Esophagus squamous epithelium (tissue), 5 donors: ENCODE data around the gene CDKN2A. TPM values are rescaled to one million over a fixed set of nuclear protein-coding genes. Genes with fewer than 3 reads are reported as not detected.
A peak's percentile ranks its signal among the peaks of the same experiment; 100 is the strongest.

Experiments
- DNase-seq: peaks from one replicate; lab custom pipeline; 2025; lab: John Stamatoyannopoulos, UW
- H3K27ac ChIP-seq, 4 donors: fragments of 200-600 bp; sonication (generic); one replicate each; pipeline ENCODE4 v1.5.1; 2016 to 2019; ENCODE audit warnings: mild to moderate bottlenecking in 1 of 4
- H3K27me3 ChIP-seq, 4 donors: fragments of 200-600 bp; sonication (generic); 1 replicate in 3 of 4; 2 replicates in 1 of 4; pipeline versions ENCODE4 v1.5.1 to v1.6.0; 2017 to 2021; ENCODE audit warnings: antibody characterized with exemption in 1 of 4
- H3K36me3 ChIP-seq, 3 donors: fragments of 200-600 bp; sonication (generic); one replicate each; pipeline ENCODE4 v1.5.1; 2016 to 2019
- H3K4me1 ChIP-seq, 3 donors: fragments of 200-600 bp; sonication (generic); one replicate each; pipeline ENCODE4 v1.5.1; 2017 to 2019
- H3K4me3 ChIP-seq, 4 donors: fragments of 200-600 bp; sonication (generic); 1 replicate in 3 of 4; 2 replicates in 1 of 4; pipeline ENCODE4 v1.5.1; 2016 to 2019; ENCODE audit warnings: mild to moderate bottlenecking in 2 of 4, moderate library complexity in 1 of 4
- H3K9me3 ChIP-seq, 3 donors: fragments of 200-600 bp; sonication (generic); one replicate each; pipeline ENCODE4 v1.5.1; 2016 to 2019
- POLR2A ChIP-seq, 4 donors: fragments of 450-650 bp; IDR thresholded peaks; one replicate each; pipeline ENCODE4 v1.6.1; 2017; ENCODE audit warnings: antibody characterized with exemption in 4 of 4, mild to moderate bottlenecking in 4 of 4, moderate library complexity in 3 of 4
- WGBS, 2 donors: methylation state at CpG; one replicate each; pipeline ENCODE4 v1.1.5; 2018; 5-methylcytosine and 5-hydroxymethylcytosine counted together
- intact Hi-C: fragments of 100-400 bp; cut with DNase I; formaldehyde crosslinking; loops from one replicate; pipeline ENCODE4 v1.15.0; 2022
- total RNA-seq, 4 donors: library from RNA; depleted of rRNA; stranded (reverse); fragments of >200 nt; gene quantifications; one replicate each; pipeline ENCODE4 v1.1.0, GENCODE V29; 2016
- TF ChIP-seq, protein P1 (sequence below), 6 experiments: fragments of 450-650 bp in 4 of 6; fragments of 200-600 bp in 2 of 6; sonication (generic) in 2 of 6; IDR thresholded peaks; one replicate each; pipeline ENCODE4 v1.5.1; 2016 to 2019; ENCODE audit warnings: antibody characterized with exemption in 6 of 6, mild to moderate bottlenecking in 4 of 6, moderate library complexity in 4 of 6
- donor health status: DM: yes; HTN: yes; CAD: no.

Gene CDKN2A
- total RNA-seq, 4 donors from 2014 or later = 1.5 to 20.2 (median 7.1) TPM

GRCh38 chr9:22008717-22009505 is 14.7 kb upstream of the CDKN2A start, which contains the start of gene CDKN2B:
CDKN2B (minus strand) TSS chr9:22009305; CDS start chr9:22008953, 352 bp downstream.
- H3K36me3 ChIP-seq = peaks cover 0 to 24% (median 0%) of the 10 kb centered on the region in 3 donors
- 0 to 1% methylated on average over 21 to 41 of the region's 86 CpGs for WGBS, 2 donors
- peaks cover 0 to 92% (median 17%) of the 10 kb centered on the region in 4 donors for H3K27me3 ChIP-seq
- intact Hi-C loops = no loop called here
- peak; percentile 27 for DNase-seq
- peak within 1 kb of the TSS; percentile 66 to 82 (median 72) for H3K4me3 ChIP-seq
- peak in 3 of 4 donors; percentile 61 to 79 (median 74) for TF ChIP-seq POLR2A (IDR thresholded peaks at IDR 0.05)
- TF ChIP-seq, protein P1, sequence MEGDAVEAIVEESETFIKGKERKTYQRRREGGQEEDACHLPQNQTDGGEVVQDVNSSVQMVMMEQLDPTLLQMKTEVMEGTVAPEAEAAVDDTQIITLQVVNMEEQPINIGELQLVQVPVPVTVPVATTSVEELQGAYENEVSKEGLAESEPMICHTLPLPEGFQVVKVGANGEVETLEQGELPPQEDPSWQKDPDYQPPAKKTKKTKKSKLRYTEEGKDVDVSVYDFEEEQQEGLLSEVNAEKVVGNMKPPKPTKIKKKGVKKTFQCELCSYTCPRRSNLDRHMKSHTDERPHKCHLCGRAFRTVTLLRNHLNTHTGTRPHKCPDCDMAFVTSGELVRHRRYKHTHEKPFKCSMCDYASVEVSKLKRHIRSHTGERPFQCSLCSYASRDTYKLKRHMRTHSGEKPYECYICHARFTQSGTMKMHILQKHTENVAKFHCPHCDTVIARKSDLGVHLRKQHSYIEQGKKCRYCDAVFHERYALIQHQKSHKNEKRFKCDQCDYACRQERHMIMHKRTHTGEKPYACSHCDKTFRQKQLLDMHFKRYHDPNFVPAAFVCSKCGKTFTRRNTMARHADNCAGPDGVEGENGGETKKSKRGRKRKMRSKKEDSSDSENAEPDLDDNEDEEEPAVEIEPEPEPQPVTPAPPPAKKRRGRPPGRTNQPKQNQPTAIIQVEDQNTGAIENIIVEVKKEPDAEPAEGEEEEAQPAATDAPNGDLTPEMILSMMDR (IDR thresholded peaks at IDR 0.05) = peak; percentile 81 to 97 (median 90)
- peak within 1 kb of the TSS; percentile 89 to 93 (median 92) for H3K27ac ChIP-seq
- H3K9me3 ChIP-seq = no peaks in the 10 kb centered on the region
- peaks cover 8 to 64% (median 12%) of the 10 kb centered on the region in 3 donors for H3K4me1 ChIP-seq

DNA sequence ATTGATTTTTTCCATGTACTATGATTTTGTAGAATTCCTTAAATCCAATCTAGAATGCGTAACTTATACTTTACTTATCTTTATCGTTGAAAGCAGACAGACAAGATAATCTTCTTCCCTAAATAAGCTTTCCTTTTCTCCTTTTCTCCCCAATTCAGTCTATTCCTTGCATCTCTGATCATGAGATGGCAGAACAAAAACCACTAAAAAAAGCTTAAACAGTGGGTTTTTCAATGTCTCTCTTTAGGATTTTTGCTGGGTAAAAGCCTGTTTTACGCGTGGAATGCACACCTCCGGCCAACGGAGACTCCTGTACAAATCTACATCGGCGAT is 14.2 kb upstream of the CDKN2A start:
- H3K4me1 ChIP-seq = peaks cover 8 to 64% (median 12%) of the 10 kb centered on the region in 3 donors
- H3K9me3 ChIP-seq = no peaks in the 10 kb centered on the region
- peak overlapping the region; percentile 89 to 93 (median 92) for H3K27ac ChIP-seq
- no peak for DNase-seq
- H3K4me3 ChIP-seq = peak overlapping the region; percentile 66 to 82 (median 72)
- intact Hi-C loops = no loop called here
- H3K36me3 ChIP-seq = peaks cover 0 to 28% (median 0%) of the 10 kb centered on the region in 3 donors
- peaks cover 0 to 94% (median 17%) of the 10 kb centered on the region in 4 donors for H3K27me3 ChIP-seq
- no peak for TF ChIP-seq POLR2A (IDR thresholded peaks at IDR 0.05)
- TF ChIP-seq, protein P1 (IDR thresholded peaks at IDR 0.05) = no peak
- WGBS, 2 donors = 3% methylated on average over 8 of the region's 8 CpGs

DNA sequence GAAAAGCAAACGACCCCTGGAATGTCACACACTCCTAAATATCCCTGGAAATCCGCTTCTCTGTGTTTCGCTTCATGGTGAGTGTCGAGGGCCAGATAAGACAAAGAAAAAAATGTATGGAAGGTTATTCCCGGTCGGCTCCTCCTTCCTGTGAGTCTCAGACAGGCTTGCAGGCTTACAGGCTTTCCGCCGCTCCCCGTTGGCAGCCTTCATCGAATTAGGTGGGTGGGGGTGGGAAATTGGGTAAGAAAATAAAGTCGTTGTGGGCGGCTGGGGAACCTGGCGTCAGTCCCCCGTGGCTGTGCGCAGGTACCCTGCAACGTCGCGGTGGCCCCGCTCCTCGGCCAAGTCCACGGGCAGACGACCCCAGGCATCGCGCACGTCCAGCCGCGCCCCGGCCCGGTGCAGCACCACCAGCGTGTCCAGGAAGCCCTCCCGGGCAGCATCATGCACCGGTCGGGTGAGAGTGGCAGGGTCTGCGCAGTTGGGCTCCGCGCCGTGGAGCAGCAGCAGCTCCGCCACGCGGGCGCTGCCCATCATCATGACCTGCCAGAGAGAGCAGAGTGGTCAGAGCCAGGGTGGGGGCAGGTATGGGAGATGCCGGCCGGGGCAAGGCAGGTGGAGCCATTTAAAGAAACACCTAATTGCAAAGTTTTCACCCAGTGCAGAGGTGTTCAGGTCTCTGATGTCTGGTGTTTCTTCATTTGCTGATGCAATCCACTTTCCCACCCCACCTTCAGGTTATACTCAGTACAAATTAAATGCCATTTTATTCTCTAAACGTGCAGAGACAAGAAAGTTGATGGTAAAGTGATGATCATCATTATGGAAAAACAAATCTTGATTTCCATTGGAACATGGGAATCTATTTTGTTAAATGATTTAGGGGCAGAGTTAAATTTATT is 11.8 kb upstream of the CDKN2A start:
- TF ChIP-seq POLR2A (IDR thresholded peaks at IDR 0.05) = no peak
- TF ChIP-seq, protein P1 (IDR thresholded peaks at IDR 0.05) = no peak
- Histone ChIP-seq H3K27ac (no peak overlapping the region), H3K36me3 (peaks cover 0 to 28% (median 0%) of the 10 kb centered on the region in 3 donors), H3K4me3 (peak overlapping the region; percentile 18 to 75 (median 58)), H3K4me1 (peaks cover 8 to 59% (median 12%) of the 10 kb centered on the region in 3 donors), H3K9me3 (no peaks in the 10 kb centered on the region), H3K27me3 (peaks cover 0 to 97% (median 17%) of the 10 kb centered on the region in 4 donors)
- intact Hi-C loops = no loop called here
- 6 to 34% methylated on average over 7 to 10 of the region's 44 CpGs for WGBS, 2 donors
- no peak for DNase-seq

GRCh38 chr9:22005021-22005701 is 11.0 kb upstream of the CDKN2A start:
- Histone ChIP-seq H3K4me3 (peak overlapping the region in 3 of 4 donors; percentile 18 to 66 (median 51)), H3K36me3 (peaks cover 0 to 28% (median 0%) of the 10 kb centered on the region in 3 donors), H3K4me1 (peaks cover 8 to 51% (median 12%) of the 10 kb centered on the region in 3 donors), H3K9me3 (no peaks in the 10 kb centered on the region), H3K27me3 (peaks cover 0 to 96% (median 17%) of the 10 kb centered on the region in 4 donors), H3K27ac (no peak overlapping the region)
- intact Hi-C loops = no loop called here
- TF ChIP-seq, protein P1 (IDR thresholded peaks at IDR 0.05) = no peak
- TF ChIP-seq POLR2A (IDR thresholded peaks at IDR 0.05) = no peak
- no peak for DNase-seq
- WGBS, 2 donors = 33 to 34% methylated on average over 18 to 25 of the region's 25 CpGs
